Stimulated activated naive CD8-positive, alpha-beta T cell treated with anti-CD3 and anti-CD28 coated beads, Interleukin-15, amount 100 ng/mL, for 72 hours (primary cell): ENCODE results near the gene FAM20C.
"Not testable (repeated sequence)": the region's sequence is repeated elsewhere in the genome, so short reads cannot be mapped to it uniquely, and the experiment has no call there.

ENCODE experiments used
- ATAC-seq: fragments of 150-1000 bp; cut with Tn5 transposase; 2 replicates; pipeline ENCODE4 v1.10.0; 2021; ENCODE audit warnings: mild to moderate bottlenecking, moderate library complexity
- DNase-seq, 2 donors: peaks; one replicate each; pipeline ENCODE4 v3.0.0; 2021 to 2022
- H3K27ac Mint-ChIP-seq, 2 donors: one replicate each; pipeline ENCODE4 v1.8.0; 2022; ENCODE audit warnings: mild to moderate bottlenecking in 2 of 2, mixed read lengths in 2 of 2, moderate library complexity in 2 of 2
- H3K27me3 Mint-ChIP-seq: one replicate; pipeline ENCODE4 v1.8.0; 2022; ENCODE audit warnings: mixed read lengths
- H3K4me1 Mint-ChIP-seq: one replicate; pipeline ENCODE4 v1.8.0; 2022; ENCODE audit warnings: mild to moderate bottlenecking, mixed read lengths
- H3K4me3 Mint-ChIP-seq, 2 donors: one replicate each; pipeline ENCODE4 v1.8.0; 2022; ENCODE audit warnings: mild to moderate bottlenecking in 2 of 2, mixed read lengths in 2 of 2, moderate library complexity in 1 of 2
- H3K9me3 Mint-ChIP-seq, 2 donors: one replicate each; pipeline ENCODE4 v1.8.0; 2022; ENCODE audit warnings: mixed read lengths in 2 of 2

FAM20C gene

GRCh38 chr7:292826-293225 is 100.5 kb downstream of the FAM20C start:
- H3K27me3 Mint-ChIP-seq = peaks cover 62% of the 10 kb centered on the region
- H3K27ac Mint-ChIP-seq = no peak overlapping the region
- H3K4me1 Mint-ChIP-seq = no peaks in the 10 kb centered on the region
- no peak overlapping the region for H3K4me3 Mint-ChIP-seq
- no peaks in the 10 kb centered on the region for H3K9me3 Mint-ChIP-seq
- no peak for ATAC-seq
- DNase-seq = no peak

GRCh38 chr7:293681-294439 is 101.5 kb downstream of the FAM20C start:
- Mint-ChIP-seq H3K4me3 (no peak overlapping the region), H3K27ac (no peak overlapping the region), H3K27me3 (peaks cover 52% of the 10 kb centered on the region), H3K4me1 (no peaks in the 10 kb centered on the region), H3K9me3 (no peaks in the 10 kb centered on the region)
- ATAC-seq = no peak
- no peak for DNase-seq

GRCh38 chr7:294440-295154 is 102.2 kb downstream of the FAM20C start:
- Mint-ChIP-seq H3K27me3 (peaks cover 45% of the 10 kb centered on the region), H3K4me1 (no peaks in the 10 kb centered on the region), H3K27ac (no peak overlapping the region), H3K4me3 (no peak overlapping the region), H3K9me3 (no peaks in the 10 kb centered on the region)
- no peak for DNase-seq
- ATAC-seq = no peak

DNA sequence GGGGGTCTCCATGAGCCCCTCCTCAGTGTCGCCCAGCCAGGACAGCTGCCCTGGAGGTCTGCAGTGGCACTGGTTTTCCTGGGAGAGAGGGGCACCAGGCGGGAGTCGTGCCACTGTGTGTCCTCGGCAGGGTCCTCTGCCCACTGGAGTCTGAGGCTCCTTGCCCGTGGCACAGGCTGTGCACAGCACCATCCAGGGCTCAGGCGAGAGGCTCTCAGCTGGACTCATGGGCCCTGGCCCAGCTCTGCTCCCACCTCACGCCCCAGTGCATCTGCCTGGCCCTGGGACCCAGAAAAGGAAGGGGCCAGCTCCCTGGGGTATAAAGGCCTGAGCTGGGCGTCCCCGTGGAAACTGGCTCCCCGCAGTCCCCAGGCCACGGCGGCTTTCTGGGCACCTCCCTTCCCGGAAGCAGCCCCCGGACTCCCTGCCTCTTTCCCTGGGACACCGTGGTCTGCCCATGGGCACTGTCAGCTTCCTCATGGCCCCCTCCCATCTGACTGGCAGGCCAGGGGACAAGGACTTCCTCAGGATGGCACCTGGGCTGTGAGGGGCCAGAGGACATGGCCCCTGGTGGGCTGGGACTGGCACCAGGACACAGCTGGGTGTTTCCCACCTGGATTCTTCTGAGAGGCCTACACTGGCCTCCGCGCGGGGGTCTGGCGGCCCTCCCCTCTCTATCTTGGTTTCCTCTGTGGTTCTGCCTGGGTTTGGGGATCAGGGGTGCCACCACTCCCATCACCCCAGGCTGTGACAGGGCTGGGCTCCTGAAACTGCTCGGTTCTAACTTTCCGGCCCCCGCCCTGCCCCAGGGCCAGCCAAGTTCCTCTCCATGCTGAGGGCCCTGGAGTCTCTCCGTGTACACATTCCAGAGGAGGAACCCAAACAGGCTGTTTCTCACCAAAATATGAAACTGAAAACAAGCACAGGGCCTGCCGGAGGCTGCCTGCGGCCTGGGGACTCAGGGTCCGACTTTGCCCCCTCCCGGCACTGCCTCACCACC is 103.1 kb downstream of the FAM20C start:
- H3K4me1 Mint-ChIP-seq = no peaks in the 10 kb centered on the region
- ATAC-seq = no peak
- H3K27me3 Mint-ChIP-seq = peaks cover 38% of the 10 kb centered on the region
- no peaks in the 10 kb centered on the region for H3K9me3 Mint-ChIP-seq
- H3K27ac Mint-ChIP-seq = no peak overlapping the region
- H3K4me3 Mint-ChIP-seq = no peak overlapping the region
- DNase-seq = no peak

DNA sequence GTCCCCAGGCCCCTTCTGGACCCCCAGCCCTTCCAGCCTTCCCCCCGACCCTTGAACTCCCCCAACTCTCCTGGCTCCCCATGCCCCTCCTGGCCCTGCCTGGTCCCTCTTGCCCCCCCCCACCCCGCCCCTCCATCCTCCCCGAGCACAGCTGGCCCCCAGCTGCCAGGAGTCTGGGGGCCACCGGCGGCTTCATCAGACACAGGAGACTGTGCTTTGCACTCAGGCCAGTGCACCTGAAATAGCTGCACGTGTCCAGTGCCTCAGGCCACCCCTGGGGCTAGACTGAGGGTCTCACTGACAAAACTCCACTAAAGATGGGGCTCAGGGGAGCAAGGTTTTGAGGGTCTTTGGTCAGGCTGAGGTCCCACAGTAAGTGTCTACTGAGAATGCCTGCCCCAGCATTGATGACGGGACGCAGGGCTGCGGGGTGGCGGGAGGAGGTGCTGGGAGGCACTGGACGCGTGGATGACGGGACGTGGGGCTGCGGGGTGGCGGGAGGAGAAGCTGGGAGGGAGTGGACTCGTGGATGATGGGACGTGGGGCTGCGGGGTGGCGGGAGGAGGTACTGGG is 104.1 kb downstream of the FAM20C start:
- Mint-ChIP-seq H3K27me3 (peaks cover 32% of the 10 kb centered on the region), H3K9me3 (no peaks in the 10 kb centered on the region), H3K27ac (no peak overlapping the region), H3K4me1 (no peaks in the 10 kb centered on the region), H3K4me3 (no peak overlapping the region)
- DNase-seq (no peak), ATAC-seq (no peak)

DNA sequence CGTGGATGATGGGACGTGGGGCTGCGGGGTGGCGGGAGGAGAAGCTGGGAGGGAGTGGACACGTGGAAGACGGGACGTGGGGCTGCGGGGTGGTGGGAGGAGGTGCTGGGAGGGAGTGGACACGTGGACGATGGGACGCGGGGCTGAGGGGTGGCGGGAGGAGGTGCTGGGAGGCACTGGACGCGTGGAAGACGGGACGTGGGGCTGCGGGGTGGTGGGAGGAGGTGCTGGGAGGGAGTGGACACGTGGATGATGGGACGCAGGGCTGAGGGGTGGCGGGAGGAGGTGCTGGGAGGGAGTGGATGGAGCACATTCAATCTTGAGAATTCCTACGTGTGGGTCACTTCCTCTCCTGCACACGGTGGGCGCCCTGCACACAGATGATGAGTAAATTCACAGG is 104.8 kb downstream of the FAM20C start:
- H3K27ac Mint-ChIP-seq, ATAC-seq, H3K4me1 Mint-ChIP-seq, H3K4me3 Mint-ChIP-seq, DNase-seq, H3K9me3 Mint-ChIP-seq: not testable (repeated sequence)
- peaks cover 25% of the 10 kb centered on the region for H3K27me3 Mint-ChIP-seq

DNA sequence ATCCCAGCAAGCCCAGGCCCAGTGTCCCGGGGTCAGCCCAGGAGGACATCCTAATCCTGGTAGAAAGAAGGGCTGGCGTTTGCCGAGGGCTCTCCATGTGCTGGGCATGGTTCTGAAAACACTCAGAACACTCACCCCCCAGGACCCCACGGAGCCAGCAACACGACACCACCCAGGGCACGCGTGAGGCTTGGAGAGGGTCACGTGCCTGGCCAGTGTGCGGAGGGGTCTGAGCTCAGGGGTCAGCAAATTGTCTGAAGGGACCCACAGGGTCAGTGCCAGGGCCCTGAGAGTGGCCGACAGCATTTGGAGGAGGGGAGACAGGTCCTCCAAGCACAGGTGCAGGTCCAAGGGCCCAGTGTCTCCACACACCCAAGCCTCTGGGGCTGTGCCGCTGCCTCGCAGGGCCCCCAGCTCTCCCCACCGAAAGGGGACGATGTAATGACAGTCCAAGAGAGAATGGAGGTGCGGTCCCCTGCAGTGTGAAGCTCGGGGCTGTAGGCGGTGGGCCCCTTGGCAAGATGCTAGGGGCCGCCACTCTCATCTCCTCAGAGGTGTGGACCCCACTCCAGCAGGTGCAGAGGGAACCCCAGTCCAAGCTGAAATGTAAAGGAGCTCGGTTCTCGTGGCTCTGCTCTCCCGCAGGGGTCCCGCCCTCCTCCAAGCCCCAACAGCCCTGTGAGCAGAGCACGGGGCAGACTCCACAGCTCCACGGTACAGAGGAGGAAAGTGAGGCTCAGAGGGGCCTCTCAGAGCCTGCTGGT is 105.4 kb downstream of the FAM20C start:
- no peaks in the 10 kb centered on the region for H3K9me3 Mint-ChIP-seq
- ATAC-seq (no peak), DNase-seq (no peak)
- H3K4me3 Mint-ChIP-seq = no peak overlapping the region
- peaks cover 19% of the 10 kb centered on the region for H3K27me3 Mint-ChIP-seq
- no peaks in the 10 kb centered on the region for H3K4me1 Mint-ChIP-seq
- H3K27ac Mint-ChIP-seq = no peak overlapping the region

DNA sequence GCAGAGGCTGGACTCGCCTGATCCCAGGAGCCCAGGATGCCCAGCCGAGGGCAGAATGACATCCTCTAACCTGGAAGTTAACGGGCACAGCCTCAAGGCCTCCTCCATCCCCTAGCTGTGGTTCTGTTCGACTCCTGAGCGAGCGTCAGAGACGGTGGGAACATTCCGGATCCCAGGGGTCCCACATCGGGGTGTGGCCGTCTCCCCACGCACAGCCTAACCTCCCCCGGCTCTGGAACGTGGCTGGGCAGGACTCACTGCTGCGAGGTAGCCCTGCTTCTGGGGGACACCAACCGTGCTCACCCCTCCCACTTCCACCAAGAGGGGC is 106.0 kb downstream of the FAM20C start:
- DNase-seq = no peak
- Mint-ChIP-seq H3K27me3 (peaks cover 16% of the 10 kb centered on the region), H3K4me3 (no peak overlapping the region), H3K9me3 (no peaks in the 10 kb centered on the region), H3K27ac (no peak overlapping the region), H3K4me1 (no peaks in the 10 kb centered on the region)
- no peak for ATAC-seq

DNA sequence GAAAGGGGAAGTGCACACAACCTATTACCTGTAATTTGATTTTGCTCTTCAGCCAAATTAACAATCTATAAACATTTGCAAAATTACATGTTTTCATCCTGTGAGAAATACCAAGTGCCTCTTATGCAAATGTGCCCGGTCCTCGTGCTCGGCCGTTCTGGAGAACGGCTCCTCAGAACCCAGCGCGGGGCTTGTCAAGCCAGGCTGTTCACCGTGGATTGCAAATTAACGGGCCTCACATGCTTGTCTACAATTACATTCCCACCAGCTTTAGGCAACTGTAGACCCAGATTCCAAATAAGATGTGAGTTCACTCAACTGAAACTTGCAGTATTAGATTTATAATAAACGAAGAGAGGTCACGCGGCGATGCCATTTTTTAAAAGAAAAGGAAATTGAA is 106.4 kb downstream of the FAM20C start:
- H3K4me1 Mint-ChIP-seq = no peaks in the 10 kb centered on the region
- DNase-seq (no peak), ATAC-seq (no peak)
- H3K27me3 Mint-ChIP-seq = peaks cover 18% of the 10 kb centered on the region
- H3K9me3 Mint-ChIP-seq = no peaks in the 10 kb centered on the region
- no peak overlapping the region for H3K4me3 Mint-ChIP-seq
- no peak overlapping the region for H3K27ac Mint-ChIP-seq

DNA sequence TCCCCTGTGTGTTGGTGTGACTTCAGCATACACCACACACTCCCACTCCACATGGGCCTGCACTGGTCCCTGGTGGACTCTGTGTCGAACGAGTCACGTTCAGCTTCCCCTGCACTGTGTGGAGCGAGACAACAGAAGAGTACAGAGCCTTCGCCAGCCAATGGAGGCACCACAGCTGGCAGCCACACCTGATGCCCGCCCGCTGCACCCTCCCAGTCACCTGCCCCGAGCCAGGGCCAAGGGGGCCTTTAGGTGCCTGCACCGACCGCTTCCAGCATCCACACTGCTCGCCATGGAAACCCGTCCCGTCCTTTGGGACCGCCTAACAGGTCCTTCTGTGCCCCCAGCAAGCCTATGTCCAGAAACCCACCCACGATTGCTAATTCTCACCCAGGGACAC is 106.8 kb downstream of the FAM20C start:
- no peak for ATAC-seq
- no peak for DNase-seq
- Mint-ChIP-seq H3K4me1 (no peaks in the 10 kb centered on the region), H3K27ac (no peak overlapping the region), H3K4me3 (no peak overlapping the region), H3K9me3 (no peaks in the 10 kb centered on the region), H3K27me3 (peaks cover 14% of the 10 kb centered on the region)

DNA sequence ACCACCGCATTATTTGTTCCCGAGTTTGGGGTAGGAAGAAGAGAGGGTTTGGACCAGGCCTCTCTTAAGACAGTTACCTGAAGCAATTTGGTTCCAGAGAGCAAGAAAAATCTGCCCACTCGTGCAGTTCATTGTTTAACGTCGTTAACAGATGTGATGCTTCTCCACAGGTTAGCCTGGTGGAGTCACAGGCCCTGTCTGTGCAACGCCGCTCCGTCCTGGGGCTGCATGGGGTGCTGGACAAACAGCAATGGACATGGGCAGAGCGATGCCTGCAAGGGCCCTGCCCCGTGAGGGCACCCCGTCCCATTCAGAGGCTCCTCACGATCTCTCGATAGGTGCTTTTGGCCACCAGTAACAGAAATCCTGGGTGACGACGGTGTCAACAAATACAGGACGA is 107.3 kb downstream of the FAM20C start:
- peaks cover 3 to 5% of the 10 kb centered on the region in 2 donors for H3K9me3 Mint-ChIP-seq
- peaks cover 10% of the 10 kb centered on the region for H3K27me3 Mint-ChIP-seq
- DNase-seq (no peak), ATAC-seq (no peak)
- no peaks in the 10 kb centered on the region for H3K4me1 Mint-ChIP-seq
- H3K27ac Mint-ChIP-seq = no peak overlapping the region
- no peak overlapping the region for H3K4me3 Mint-ChIP-seq

GRCh38 chr7:300048-300447 is 107.7 kb downstream of the FAM20C start:
- Mint-ChIP-seq H3K27ac (peak overlapping the region in 1 of 2 donors; percentile 49), H3K27me3 (peaks cover 5% of the 10 kb centered on the region), H3K4me3 (no peak overlapping the region), H3K9me3 (peaks cover 5 to 6% of the 10 kb centered on the region in 2 donors), H3K4me1 (no peaks in the 10 kb centered on the region)
- DNase-seq (no peak), ATAC-seq (no peak)

DNA sequence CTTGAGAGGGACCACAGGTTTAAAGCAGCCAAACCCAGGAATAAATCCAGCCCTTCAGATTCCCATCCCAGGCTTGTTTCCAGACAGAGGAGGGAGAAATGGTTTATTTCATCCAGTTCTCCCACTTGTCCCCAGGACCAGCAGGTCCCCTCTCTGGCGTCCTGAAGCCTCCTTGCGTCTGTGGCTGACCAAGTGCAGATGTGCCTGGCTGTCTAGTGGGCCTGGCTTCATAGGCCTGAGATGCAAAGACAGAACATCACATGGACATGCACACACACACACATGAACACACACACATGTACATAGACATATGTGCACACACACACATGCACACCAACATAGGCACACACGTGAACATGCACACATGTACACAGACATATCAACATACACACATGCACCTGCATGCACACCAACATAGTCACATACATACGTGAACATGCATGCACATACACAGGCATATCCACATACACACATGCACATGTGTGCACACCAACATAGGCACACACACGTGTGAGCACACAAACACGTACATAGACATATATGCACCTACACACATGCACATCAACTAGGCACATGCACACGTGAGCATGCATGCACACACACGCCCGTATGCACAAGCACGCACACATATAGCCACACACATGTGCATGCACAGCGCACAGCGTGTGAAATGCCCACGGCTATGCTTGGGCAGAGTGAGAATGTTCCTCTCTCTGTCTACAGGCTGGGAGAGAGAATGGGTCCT is 108.3 kb downstream of the FAM20C start:
- Mint-ChIP-seq H3K27me3 (peaks cover 5% of the 10 kb centered on the region), H3K9me3 (peaks cover 5 to 6% of the 10 kb centered on the region in 2 donors), H3K4me3 (no peak overlapping the region), H3K27ac (no peak overlapping the region), H3K4me1 (no peaks in the 10 kb centered on the region)
- ATAC-seq = no peak
- no peak for DNase-seq

GRCh38 chr7:301291-302053 is 109.1 kb downstream of the FAM20C start:
- DNase-seq (no peak), ATAC-seq (no peak)
- Mint-ChIP-seq H3K27ac (no peak overlapping the region), H3K9me3 (peaks cover 5 to 6% of the 10 kb centered on the region in 2 donors), H3K4me3 (no peak overlapping the region), H3K27me3 (peaks cover 5% of the 10 kb centered on the region), H3K4me1 (no peaks in the 10 kb centered on the region)
